GM19351 (cell line): ENCODE results near the gene GRID2.
"Not testable (repeated sequence)": the region's sequence is repeated elsewhere in the genome, so short reads cannot be mapped to it uniquely, and the experiment has no call there.

ENCODE experiments used
- ATAC-seq: cut with Tn5 transposase; IDR thresholded peaks from one replicate; pipeline ENCODE4 v1.9.1; 2021; ENCODE audit warnings: mild to moderate bottlenecking, moderate library complexity; ENCODE audit not compliant: unreplicated experiment

GRID2 gene

GRCh38 chr4:92433272-92433758 lies 129.5 kb downstream of the GRID2 start:
- no peak for ATAC-seq

DNA sequence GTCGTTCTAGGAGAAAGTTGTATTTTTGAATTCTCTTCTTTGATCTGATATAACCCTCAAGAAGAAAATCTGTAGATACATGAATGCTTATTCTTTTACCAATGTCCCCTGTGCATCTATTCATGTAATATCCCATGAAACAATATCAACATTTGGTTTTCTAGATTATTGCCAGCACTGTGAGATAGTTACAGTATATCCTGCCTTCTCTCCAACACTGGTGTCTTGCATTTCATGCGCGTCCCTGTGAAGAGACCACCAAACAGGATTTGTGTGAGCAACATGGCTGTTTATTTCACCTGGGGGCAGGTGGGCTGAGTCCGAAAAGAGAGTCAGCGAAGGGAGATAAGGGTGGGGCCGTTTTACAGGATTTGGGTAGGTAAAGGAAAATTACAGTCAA lies 135.0 kb downstream of the GRID2 start:
- not testable (repeated sequence) for ATAC-seq

DNA sequence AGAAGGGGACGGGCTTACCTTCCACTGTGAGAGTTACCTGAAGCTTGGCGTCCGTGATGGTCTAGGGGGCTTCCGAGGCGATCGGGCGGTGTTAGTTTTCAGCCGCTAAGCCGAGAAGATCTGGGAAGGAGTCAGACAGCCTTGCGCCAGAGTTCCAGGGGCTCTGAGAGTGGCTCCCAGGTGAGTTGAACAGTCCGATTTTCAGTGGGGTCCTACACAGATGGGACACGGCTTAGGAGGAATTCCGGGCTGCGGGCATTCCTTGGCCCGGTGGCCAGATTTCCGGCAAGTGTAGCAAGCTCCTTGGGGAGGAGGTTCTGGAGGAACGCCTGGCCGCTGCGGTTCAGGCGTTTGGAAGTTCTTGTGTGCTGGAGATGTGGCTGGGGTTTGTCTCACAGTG lies 138.4 kb downstream of the GRID2 start:
- not testable (repeated sequence) for ATAC-seq

DNA sequence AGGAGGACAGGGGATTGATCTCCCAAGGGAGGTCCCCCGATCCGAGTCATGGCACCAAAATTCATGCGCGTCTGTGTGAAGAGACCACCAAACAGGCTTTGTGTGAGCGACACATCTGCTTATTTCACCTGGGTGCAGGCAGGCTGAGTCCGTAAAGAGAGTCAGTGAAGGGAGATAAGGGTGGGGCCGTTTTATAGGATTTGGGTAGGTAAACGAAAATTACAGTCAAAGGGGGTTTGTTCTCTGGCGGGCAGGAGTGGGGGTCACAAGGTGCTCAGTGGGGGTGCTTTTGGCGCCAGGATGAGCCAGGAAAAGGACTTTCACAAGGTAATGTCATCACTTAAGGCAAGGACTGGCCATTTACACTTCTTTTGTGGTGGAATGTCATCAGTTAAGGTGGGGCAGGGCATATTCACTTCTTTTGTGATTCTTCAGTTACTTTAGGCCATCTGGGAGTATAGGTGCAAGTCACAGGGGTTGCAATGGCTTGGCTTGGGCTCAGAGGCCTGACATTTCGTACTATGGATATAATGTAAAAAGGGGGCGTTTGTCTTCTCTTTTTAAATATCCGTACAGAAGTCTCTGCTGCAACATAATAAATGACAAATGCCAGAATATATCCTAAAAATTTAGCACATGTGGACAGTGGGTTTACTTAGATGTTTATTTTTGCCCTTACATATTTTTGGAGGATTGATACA lies 140.5 kb downstream of the GRID2 start:
- not testable (repeated sequence) for ATAC-seq

- ATAC-seq: no peak
Observed at GRCh38 chr4:92445127-92445526, 141.4 kb downstream of the GRID2 start.

DNA sequence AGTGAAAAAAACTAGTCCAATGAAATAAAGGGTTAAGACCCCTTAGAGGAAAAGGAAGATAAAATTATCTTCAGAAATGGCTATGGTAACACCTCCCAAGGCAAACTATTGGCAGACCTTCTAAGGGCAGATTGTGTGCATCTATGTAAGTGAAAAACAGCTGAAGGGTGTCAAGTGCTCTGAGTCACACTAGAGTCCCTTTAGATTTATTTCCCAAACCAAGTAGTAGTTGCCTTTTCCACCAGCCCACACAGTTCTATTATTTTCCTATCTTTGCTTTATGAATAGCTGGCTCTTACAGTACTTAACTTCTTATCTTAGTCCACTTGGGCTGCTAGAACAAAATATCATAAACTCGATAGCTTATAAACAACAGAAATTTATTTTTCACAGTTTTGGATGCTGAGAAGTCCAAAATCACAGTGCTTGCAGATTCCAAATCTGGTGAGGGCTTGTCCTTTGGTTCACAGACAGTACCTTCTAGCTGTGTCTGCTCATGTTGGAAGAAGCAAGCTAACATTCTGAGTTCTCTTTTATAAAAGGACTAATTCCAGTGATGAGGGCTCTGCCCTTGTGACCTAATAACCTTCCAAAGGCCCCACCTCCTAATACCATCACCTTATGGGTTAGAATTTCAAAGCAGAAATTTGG lies 143.6 kb downstream of the GRID2 start:
- ATAC-seq: no peak

DNA sequence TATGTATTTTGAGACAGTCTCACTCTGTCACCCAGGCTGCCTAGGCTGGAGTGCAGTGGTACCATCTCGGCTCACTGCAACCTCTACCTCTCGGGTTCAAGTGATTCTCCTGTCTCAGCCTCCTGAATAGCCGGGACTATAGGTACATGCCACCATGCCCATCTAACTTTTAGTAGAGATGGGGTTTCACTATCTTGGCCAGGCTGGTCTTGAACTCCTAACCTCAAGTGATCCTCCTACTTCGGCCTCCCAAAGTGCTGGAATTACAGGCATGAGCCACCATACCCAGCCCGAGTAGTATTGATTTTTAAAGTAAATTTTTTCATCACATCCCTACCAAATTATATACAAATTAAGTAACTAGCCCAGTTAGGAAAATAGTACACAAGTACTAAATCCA lies 144.4 kb downstream of the GRID2 start:
- not testable (repeated sequence) for ATAC-seq

- no peak for ATAC-seq
Observed at GRCh38 chr4:92450694-92451093, 146.9 kb downstream of the GRID2 start.

DNA sequence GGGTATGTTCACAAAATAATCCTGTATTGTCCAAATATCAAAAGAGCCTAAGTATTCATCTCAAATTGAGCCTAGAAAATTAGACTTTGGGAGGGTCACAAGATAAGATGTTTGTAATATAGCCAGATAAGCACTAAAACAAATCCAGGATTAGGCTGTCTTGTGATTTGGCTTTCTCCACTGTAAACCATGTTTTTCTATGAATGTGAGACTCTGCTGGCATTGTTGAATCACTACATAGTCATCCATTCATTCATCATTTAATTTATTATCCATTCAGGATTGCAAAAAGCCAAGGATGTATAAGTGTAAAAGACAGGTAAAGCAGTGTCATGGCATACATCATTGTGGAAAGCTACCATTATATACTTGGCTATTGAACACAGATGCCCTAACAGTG lies 148.0 kb downstream of the GRID2 start:
- no peak for ATAC-seq

DNA sequence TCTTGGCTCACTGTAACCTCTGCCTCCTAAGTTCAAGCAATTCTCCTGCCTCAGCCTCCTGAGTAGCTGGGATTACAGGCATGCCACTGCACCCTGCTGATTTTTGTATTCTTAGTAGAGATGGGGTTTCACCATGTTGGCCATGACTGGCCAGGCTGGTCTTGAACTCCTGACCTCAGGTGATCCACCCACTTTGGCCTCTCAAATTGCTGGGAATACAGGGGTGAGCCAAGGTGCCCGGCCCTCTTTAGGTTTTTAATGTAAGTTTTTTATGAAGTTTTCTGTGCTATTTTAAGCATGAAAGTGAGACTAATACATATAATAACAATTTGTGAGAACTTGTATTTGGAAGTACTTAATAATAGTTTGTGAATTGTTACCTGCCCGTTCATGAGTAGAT lies 148.6 kb downstream of the GRID2 start:
- ATAC-seq: not testable (repeated sequence)

GRCh38 chr4:92455329-92455839 lies 151.6 kb downstream of the GRID2 start:
- no peak for ATAC-seq

GRCh38 chr4:92455951-92456350 lies 152.2 kb downstream of the GRID2 start:
- ATAC-seq: no peak

- no peak for ATAC-seq
Observed at GRCh38 chr4:92461732-92462131, 158.0 kb downstream of the GRID2 start.

DNA sequence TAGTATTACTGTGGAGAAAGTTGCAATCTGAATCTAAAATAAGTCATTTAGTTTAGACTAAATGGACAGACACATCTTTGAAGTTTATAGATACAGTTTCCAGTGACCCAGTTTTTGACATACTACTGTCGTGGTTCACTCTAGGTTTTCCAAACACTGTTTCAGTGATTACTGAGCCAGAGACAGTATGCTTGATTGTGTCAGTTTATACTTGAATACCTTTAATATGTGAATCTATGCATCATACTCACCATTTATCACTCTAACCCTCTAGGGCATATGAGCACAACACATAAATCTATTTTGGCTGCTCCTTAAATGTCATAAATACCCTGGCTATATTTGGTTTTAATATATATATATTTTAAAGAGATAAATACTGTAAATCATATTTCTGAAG lies 173.5 kb downstream of the GRID2 start:
- no peak for ATAC-seq

DNA sequence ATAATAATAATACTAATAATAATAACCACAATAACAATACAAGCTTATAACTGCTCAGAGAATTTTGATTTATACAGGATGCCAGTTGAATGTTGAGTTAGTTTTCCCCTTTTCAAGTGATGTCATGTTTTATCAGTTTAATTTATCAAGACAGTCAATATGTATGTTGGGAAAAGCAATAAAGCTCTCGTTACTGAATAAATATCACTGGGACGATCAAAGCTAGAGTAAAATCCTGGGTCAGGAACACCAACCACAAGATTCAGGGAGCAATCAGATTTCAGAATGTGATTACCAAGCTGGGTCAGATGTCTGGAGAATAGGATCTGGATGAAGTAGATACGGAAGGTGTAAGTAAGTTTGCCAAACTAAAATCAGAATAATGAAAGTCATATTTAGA lies 179.6 kb downstream of the GRID2 start:
- no peak for ATAC-seq

GRCh38 chr4:92488496-92488895 lies 184.7 kb downstream of the GRID2 start:
- no peak for ATAC-seq

- no peak for ATAC-seq
Observed at GRCh38 chr4:92497141-92497540, 193.4 kb downstream of the GRID2 start.

DNA sequence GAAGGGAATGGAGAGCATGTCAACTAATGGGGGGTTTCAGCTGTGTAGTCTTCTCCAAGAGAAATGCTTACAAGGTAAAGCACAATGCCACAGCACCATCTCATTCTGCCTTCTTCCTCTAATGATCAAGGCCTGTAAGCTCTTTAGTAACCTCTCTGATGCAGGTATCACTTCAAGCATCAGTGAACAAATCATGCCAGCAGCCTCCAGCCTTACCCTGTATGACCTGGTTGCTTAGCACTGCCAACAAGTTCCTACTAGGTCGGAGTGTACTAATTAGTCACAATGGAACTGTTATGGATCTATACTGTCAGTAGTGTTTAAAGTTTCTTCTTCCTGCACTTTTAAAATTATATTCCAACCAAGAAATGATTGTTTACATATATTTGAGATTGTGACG lies 197.7 kb downstream of the GRID2 start:
- ATAC-seq: no peak

GRCh38 chr4:92506933-92507332 lies 203.2 kb downstream of the GRID2 start:
- ATAC-seq: no peak

DNA sequence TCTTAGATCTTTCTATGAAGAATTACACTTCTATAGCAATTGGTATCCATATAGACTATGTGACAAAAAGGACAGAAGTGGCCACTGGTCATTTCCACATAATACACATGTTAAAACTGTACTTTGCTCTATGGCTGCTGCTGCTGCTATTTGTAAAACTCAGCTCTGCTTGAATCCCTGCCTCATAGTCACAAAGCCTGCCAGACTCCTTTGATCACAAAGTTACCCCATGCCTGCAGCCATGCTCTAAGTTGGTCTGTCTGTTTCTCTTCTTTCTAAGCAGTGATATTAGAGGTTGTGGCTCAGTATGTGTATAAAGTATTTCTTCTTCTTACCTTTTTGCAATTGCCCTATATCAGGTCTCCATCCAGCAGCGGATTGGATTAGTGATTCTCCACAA lies 210.9 kb downstream of the GRID2 start:
- no peak for ATAC-seq

DNA sequence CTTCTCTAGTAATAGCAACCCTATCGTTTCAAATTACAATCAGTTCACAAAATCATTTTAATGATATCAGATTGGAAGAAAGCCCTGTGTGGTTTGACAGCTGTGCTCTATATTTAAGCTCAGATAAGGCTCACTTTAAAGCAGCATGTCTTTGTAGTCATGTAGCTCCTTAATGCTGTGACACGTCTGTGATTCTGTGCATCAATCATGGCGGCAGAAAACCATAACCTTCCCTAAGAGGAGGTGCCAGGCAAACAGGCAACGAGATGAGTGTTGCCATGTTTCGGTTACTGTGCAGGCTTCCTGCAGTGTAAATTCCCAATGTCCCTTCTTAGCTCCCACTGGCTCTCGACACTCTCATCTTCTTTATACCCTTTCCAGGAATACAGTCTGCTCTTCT lies 212.7 kb downstream of the GRID2 start:
- no peak for ATAC-seq

- ATAC-seq: no peak
Observed at GRCh38 chr4:92519727-92520126, 216.0 kb downstream of the GRID2 start.
